GM23338 (cell line): ENCODE data around the gene CRMP1.

Experiments used
- CREB1 ChIP-seq: fragments of 250-450 bp; sonication (Bioruptor Pico); IDR thresholded peaks from 2 replicates; pipeline ENCODE4 v1.5.0; 2020; ENCODE audit warnings: low read depth, mild to moderate bottlenecking, moderate library complexity
- CTCF ChIP-seq, 2 experiments: fragments of 200-600 bp in 1 of 2; sonication (generic) in 1 of 2; conservative IDR thresholded peaks; 2 replicates each; pipeline versions ENCODE4 v1.5.1 to v1.6.1; 2016 to 2017; ENCODE audit warnings: antibody characterized with exemption in 2 of 2, low read depth in 2 of 2, mild to moderate bottlenecking in 2 of 2, moderate library complexity in 1 of 2
- EZH2 ChIP-seq: fragments of 200-600 bp; sonication (generic); IDR thresholded peaks from one replicate; pipeline ENCODE4 v1.8.0; 2017; ENCODE audit warnings: antibody characterized with exemption, mild to moderate bottlenecking, low read depth; ENCODE audit not compliant: unreplicated experiment
- EZH2phosphoT487 ChIP-seq: fragments of 200-600 bp; sonication (generic); IDR thresholded peaks from one replicate; pipeline ENCODE4 v1.8.1; 2018; ENCODE audit warnings: antibody characterized with exemption; ENCODE audit not compliant: unreplicated experiment
- JUNB ChIP-seq: IDR thresholded peaks from one replicate; pipeline ENCODE4 v1.6.1; 2016; ENCODE audit warnings: antibody characterized with exemption; ENCODE audit not compliant: unreplicated experiment
- NANOG ChIP-seq: IDR thresholded peaks from 2 replicates; pipeline ENCODE4 v1.6.1; 2016; ENCODE audit warnings: antibody characterized with exemption, borderline replicate concordance
- POLR2AphosphoS5 ChIP-seq: IDR thresholded peaks from 2 replicates; pipeline ENCODE4 v1.6.1; 2016; ENCODE audit warnings: antibody characterized with exemption, low read depth
- REST ChIP-seq: IDR thresholded peaks from one replicate; pipeline ENCODE4 v1.6.1; 2018; ENCODE audit warnings: antibody characterized with exemption; ENCODE audit not compliant: unreplicated experiment
- STAT1 ChIP-seq: IDR thresholded peaks from one replicate; pipeline ENCODE4 v1.6.1; 2016; ENCODE audit warnings: antibody characterized with exemption; ENCODE audit not compliant: unreplicated experiment
- ZNF114 ChIP-seq: fragments of 250-450 bp; sonication (Bioruptor Pico); IDR thresholded peaks from 2 replicates; pipeline ENCODE4 v1.5.0; 2020; ENCODE audit warnings: mild to moderate bottlenecking, moderate library complexity
- ZNF331 ChIP-seq: fragments of 250-450 bp; sonication (Bioruptor Pico); IDR thresholded peaks from 2 replicates; pipeline ENCODE4 v1.5.0; 2020; ENCODE audit warnings: low read depth, mild to moderate bottlenecking, moderate library complexity

- TF ChIP-seq POLR2AphosphoS5: no peak
- no peak for TF ChIP-seq CTCF (conservative IDR thresholded peaks at IDR 0.05; ENCODE audit: low read depth in 2 of 2)
- no peak for TF ChIP-seq REST
- TF ChIP-seq EZH2: no peak
- TF ChIP-seq STAT1: no peak
- no peak for TF ChIP-seq JUNB
- no peak for TF ChIP-seq EZH2phosphoT487
- TF ChIP-seq ZNF331 (CRISPR knock-in tag): no peak
- TF ChIP-seq NANOG: no peak
- no peak for TF ChIP-seq CREB1 (CRISPR knock-in tag)
- TF ChIP-seq ZNF114 (CRISPR knock-in tag): no peak
These were observed 104.7 kb downstream of the CRMP1 start for GRCh38 chr4:5788144-5788543.
